OCI-LY3 (cell line): ENCODE data around the gene DYNLT3.

ENCODE experiments used
- CTCF ChIP-seq: fragments of 200-600, 300-600 bp; sonication (generic); IDR thresholded peaks from 2 replicates; pipeline ENCODE4 v1.5.1; 2014; ENCODE audit warnings: antibody characterized with exemption, low read length, low read depth
- EZH2phosphoT487 ChIP-seq: fragments of 200-600 bp; shearing (Covaris generic); IDR thresholded peaks from 2 replicates; pipeline ENCODE4 v1.6.1; 2018; ENCODE audit warnings: antibody characterized with exemption, mixed run types, low read depth

- TF ChIP-seq EZH2phosphoT487 (no peak), CTCF (no peak)
Measured at GRCh38 chrX:37799936-37800335, 47.4 kb downstream of the DYNLT3 start.
